Esophagus muscularis mucosa (tissue), 4 donors: ENCODE results near the gene HSPA1B. TPM values are rescaled to one million over a fixed set of nuclear protein-coding genes. Genes with fewer than 3 reads are reported as not detected.

ENCODE experiments used
- DNase-seq: peaks from one replicate; pipeline ENCODE4 v3.0.0-alpha.2; 2017; ENCODE audit errors: extremely low spot score
- H3K27ac ChIP-seq, 4 donors: fragments of 200-600 bp; sonication (generic); replicated peaks in 1 of 4; 1 replicate in 3 of 4; 2 replicates in 1 of 4; pipeline ENCODE4 v1.5.1; 2016 to 2019; ENCODE audit warnings: mild to moderate bottlenecking in 1 of 4
- H3K27me3 ChIP-seq, 4 donors: fragments of 200-600 bp; sonication (generic); one replicate each; pipeline versions ENCODE4 v1.5.1 to v1.6.0; 2016 to 2019
- H3K36me3 ChIP-seq, 4 donors: fragments of 200-600 bp; sonication (generic); one replicate each; pipeline ENCODE4 v1.5.1; 2016 to 2019
- H3K4me1 ChIP-seq, 4 donors: fragments of 200-600 bp; sonication (generic); one replicate each; pipeline ENCODE4 v1.5.1; 2016 to 2019
- H3K4me3 ChIP-seq, 4 donors: fragments of 200-600 bp; sonication (generic); 1 replicate in 2 of 4; 2 replicates in 2 of 4; pipeline ENCODE4 v1.5.1; 2016 to 2019; ENCODE audit warnings: mild to moderate bottlenecking in 4 of 4, moderate library complexity in 1 of 4
- H3K9me3 ChIP-seq, 4 donors: fragments of 200-600 bp; sonication (generic); 1 replicate in 3 of 4; 2 replicates in 1 of 4; pipeline ENCODE4 v1.5.1; 2016 to 2019
- CTCF ChIP-seq, 3 experiments: fragments of 200-600 bp in 2 of 3; fragments of 450-650 bp in 1 of 3; sonication (generic) in 2 of 3; IDR thresholded peaks; one replicate each; pipeline ENCODE4 v1.5.1; 2017 to 2019; ENCODE audit warnings: antibody characterized with exemption in 3 of 3, mild to moderate bottlenecking in 2 of 3, moderate library complexity in 1 of 3
- EP300 ChIP-seq: sonication (generic); formaldehyde crosslinking; IDR thresholded peaks from one replicate; pipeline ENCODE4 v1.6.1; 2017; ENCODE audit warnings: antibody characterized with exemption
- POLR2A ChIP-seq: fragments of 450-650 bp; IDR thresholded peaks from one replicate; pipeline ENCODE4 v1.6.1; 2017; ENCODE audit warnings: antibody characterized with exemption, moderate library complexity, mild to moderate bottlenecking, low read depth
- POLR2AphosphoS5 ChIP-seq, 2 donors: sonication (generic); formaldehyde crosslinking; IDR thresholded peaks; one replicate each; pipeline ENCODE4 v1.6.1; 2017; ENCODE audit warnings: antibody characterized with exemption in 2 of 2
- WGBS: methylation state at CpG from one replicate; pipeline ENCODE4 v1.1.5; 2018; 5-methylcytosine and 5-hydroxymethylcytosine counted together
- intact Hi-C: fragments of 100-400 bp; cut with DNase I; formaldehyde crosslinking; loops from one replicate; pipeline ENCODE4 v1.15.1; 2023
- total RNA-seq, 4 donors: library from RNA; depleted of rRNA; stranded (reverse); fragments of >200 nt; gene quantifications; one replicate each; pipeline versions ENCODE4 v1.1.0 to v1.2.1, GENCODE V29; 2016

HSPA1B gene
- total RNA-seq, 4 donors from 2014 or later = 120 to 315 (median 274) TPM

- Histone ChIP-seq H3K27me3 (no peaks in the 10 kb centered on the region), H3K4me1 (peaks cover 13 to 34% (median 29%) of the 10 kb centered on the region in 4 donors), H3K27ac (peak overlapping the region; percentile 92 to 99 (median 95)), H3K9me3 (no peaks in the 10 kb centered on the region), H3K36me3 (peaks cover 13 to 47% (median 29%) of the 10 kb centered on the region in 4 donors), H3K4me3 (peak overlapping the region; percentile 92 to 93 (median 93))
- TF ChIP-seq POLR2AphosphoS5 (IDR thresholded peaks at IDR 0.05) = peak in 1 of 2 donors; percentile 47
- no peak for TF ChIP-seq EP300
- intact Hi-C loops = loop anchor here (5.0 kb wide), 1 partner anchor 38 kb away; no protein-coding TSS in a partner anchor
- no peak for DNase-seq
- 26% methylated on average over 7 of the region's 7 CpGs for WGBS
Measured at GRCh38 chr6:31794294-31794865, 33.2 kb upstream of the HSPA1B start.

GRCh38 chr6:31794866-31795615 is 32.5 kb upstream of the HSPA1B start:
- intact Hi-C loops = loop anchor here (5.0 kb wide), 2 partner anchors 37 to 58 kb away; partner anchors contain the start of gene CLIC1
- Histone ChIP-seq H3K27me3 (no peaks in the 10 kb centered on the region), H3K4me1 (peaks cover 13 to 34% (median 29%) of the 10 kb centered on the region in 4 donors), H3K36me3 (peaks cover 8 to 40% (median 25%) of the 10 kb centered on the region in 4 donors), H3K9me3 (no peaks in the 10 kb centered on the region), H3K4me3 (peak overlapping the region; percentile 92 to 93 (median 93)), H3K27ac (peak overlapping the region; percentile 92 to 99 (median 95))
- DNase-seq = no peak
- TF ChIP-seq CTCF (IDR thresholded peaks at IDR 0.05) (no peak), EP300 (no peak), POLR2A (no peak), POLR2AphosphoS5 (IDR thresholded peaks at IDR 0.05) (no peak)
- WGBS = 3% methylated on average over 28 of the region's 44 CpGs

- TF ChIP-seq CTCF (IDR thresholded peaks at IDR 0.05) = peak; percentile 81 to 93 (median 87)
- no peak for TF ChIP-seq EP300
- TF ChIP-seq POLR2AphosphoS5 (IDR thresholded peaks at IDR 0.05) = peak; percentile 72 to 84
- Histone ChIP-seq H3K9me3 (no peaks in the 10 kb centered on the region), H3K36me3 (peaks cover 5 to 34% (median 22%) of the 10 kb centered on the region in 4 donors), H3K4me1 (peaks cover 13 to 34% (median 29%) of the 10 kb centered on the region in 4 donors), H3K27me3 (no peaks in the 10 kb centered on the region), H3K27ac (peak within 1 kb of the TSS; percentile 92 to 99 (median 95)), H3K4me3 (peak within 1 kb of the TSS; percentile 92 to 93 (median 93))
- WGBS = 0% methylated on average over 4 of the region's 75 CpGs
- peak; percentile 95 for DNase-seq
- intact Hi-C loops = loop anchor here (5.0 kb wide), 1 partner anchor 58 kb away; the partner anchor contains the start of gene CLIC1
Measured at GRCh38 chr6:31795616-31796298, 31.8 kb upstream of the HSPA1B start, which contains the start of gene VARS1. Gene VARS1 (minus strand): TSS chr6:31795752. CDS start chr6:31795217, 535 bp downstream.

- intact Hi-C loops = loop anchor here (5.0 kb wide), 1 partner anchor 60 kb away; the partner anchor contains the start of gene CLIC1
- Histone ChIP-seq H3K9me3 (no peaks in the 10 kb centered on the region), H3K27ac (peak overlapping the region; percentile 92 to 99 (median 95)), H3K4me3 (no peak overlapping the region), H3K27me3 (no peaks in the 10 kb centered on the region), H3K4me1 (peaks cover 13 to 31% (median 22%) of the 10 kb centered on the region in 4 donors), H3K36me3 (peaks cover 1 to 30% (median 22%) of the 10 kb centered on the region in 4 donors)
- TF ChIP-seq EP300 (no peak), CTCF (IDR thresholded peaks at IDR 0.05) (no peak), POLR2AphosphoS5 (IDR thresholded peaks at IDR 0.05) (no peak), POLR2A (no peak)
- no peak for DNase-seq
- 72% methylated on average over 2 of the region's 2 CpGs for WGBS
Measured at GRCh38 chr6:31796993-31797385, 30.5 kb upstream of the HSPA1B start.
